Measurements from ENCODE around the gene UNC5B.

DNA sequence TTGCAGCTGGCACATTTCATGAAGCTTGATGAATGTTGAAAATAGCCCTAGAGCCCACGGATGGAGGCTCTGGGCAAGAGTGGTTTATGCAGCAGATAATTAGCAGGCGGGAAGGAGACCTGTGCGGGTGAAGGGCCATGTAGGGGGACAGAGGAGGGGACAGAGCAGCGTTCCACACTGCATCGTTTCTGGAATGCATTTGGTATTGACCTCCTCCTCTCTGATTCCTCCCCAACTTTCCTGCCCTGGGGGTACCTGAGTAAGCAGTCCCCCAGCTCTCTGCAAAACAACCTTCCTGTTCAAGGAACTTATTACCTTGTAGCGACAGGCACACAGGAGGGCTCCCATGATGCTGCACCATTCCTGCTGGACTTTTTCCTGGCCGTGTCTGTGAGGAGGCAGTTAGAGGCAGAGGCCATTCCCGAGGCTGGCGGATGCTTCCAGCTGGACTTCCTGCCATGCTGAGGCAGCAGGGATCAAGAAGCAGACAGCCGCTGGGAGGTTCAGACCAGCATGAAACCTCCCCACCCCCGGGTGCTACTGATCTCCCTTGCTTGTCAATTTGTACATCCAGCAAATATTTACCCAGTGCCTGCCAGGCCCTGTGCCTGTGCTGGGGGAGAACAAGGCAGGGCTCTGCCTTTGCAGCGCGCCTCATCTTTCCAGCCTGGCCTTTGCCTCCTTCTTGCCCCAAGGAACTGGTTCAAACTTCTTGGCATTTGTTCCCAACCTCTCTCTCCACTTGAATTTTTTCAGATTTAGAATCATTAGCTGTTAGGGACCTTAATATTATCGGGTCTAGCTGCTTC is 135.4 kb downstream of the UNC5B start:
- TF ChIP-seq, protein P1, sequence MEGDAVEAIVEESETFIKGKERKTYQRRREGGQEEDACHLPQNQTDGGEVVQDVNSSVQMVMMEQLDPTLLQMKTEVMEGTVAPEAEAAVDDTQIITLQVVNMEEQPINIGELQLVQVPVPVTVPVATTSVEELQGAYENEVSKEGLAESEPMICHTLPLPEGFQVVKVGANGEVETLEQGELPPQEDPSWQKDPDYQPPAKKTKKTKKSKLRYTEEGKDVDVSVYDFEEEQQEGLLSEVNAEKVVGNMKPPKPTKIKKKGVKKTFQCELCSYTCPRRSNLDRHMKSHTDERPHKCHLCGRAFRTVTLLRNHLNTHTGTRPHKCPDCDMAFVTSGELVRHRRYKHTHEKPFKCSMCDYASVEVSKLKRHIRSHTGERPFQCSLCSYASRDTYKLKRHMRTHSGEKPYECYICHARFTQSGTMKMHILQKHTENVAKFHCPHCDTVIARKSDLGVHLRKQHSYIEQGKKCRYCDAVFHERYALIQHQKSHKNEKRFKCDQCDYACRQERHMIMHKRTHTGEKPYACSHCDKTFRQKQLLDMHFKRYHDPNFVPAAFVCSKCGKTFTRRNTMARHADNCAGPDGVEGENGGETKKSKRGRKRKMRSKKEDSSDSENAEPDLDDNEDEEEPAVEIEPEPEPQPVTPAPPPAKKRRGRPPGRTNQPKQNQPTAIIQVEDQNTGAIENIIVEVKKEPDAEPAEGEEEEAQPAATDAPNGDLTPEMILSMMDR (IDR thresholded peaks at IDR 0.05; ENCODE audit: low read length): no peak
- TF ChIP-seq EZH2 (optimal IDR thresholded peaks at IDR 0.05; ENCODE audit: low read depth, low read length): no peak
